SU-DHL-6 (cell line): ENCODE results near the gene MSX2.

Experiments
- H2AFZ ChIP-seq: fragments of 200-600 bp; sonication (generic); 2 replicates; pipeline ENCODE4 v1.6.1; 2014; ENCODE audit warnings: low read depth, mild to moderate bottlenecking, moderate library complexity, mixed read lengths, antibody characterized with exemption, low read length; ENCODE audit not compliant: severe bottlenecking
- H3F3A ChIP-seq: fragments of 200-600 bp; shearing (Covaris generic); 2 replicates; pipeline ENCODE4 v1.6.0; 2016; ENCODE audit warnings: antibody characterized with exemption, mild to moderate bottlenecking; ENCODE audit not compliant: insufficient read depth
- H3K27ac ChIP-seq: fragments of 200-600 bp; sonication (generic); 2 replicates; pipeline ENCODE4 v1.5.1; 2016; ENCODE audit warnings: low read depth, mild to moderate bottlenecking, low read length, moderate library complexity, mixed read lengths
- H3K27me3 ChIP-seq: fragments of 200-600 bp; sonication (generic), shearing (Covaris generic); 2 replicates; pipeline ENCODE4 v1.6.0; 2014; ENCODE audit warnings: mild to moderate bottlenecking, low read length
- H3K36me3 ChIP-seq: fragments of 200-600 bp; sonication (generic); 2 replicates; pipeline ENCODE4 v1.6.1; 2014; ENCODE audit warnings: mild to moderate bottlenecking, low read length, mixed read lengths
- H3K4me2 ChIP-seq: fragments of 300-600, 200-600 bp; shearing (Covaris generic), sonication (generic); 2 replicates; pipeline ENCODE4 v1.6.0; 2014; ENCODE audit warnings: low read length, low read depth, mild to moderate bottlenecking; ENCODE audit not compliant: poor library complexity, severe bottlenecking
- H3K4me3 ChIP-seq: fragments of 200-600 bp; sonication (generic); 2 replicates; pipeline ENCODE4 v1.5.1; 2014; ENCODE audit warnings: antibody characterized with exemption, low read length, mild to moderate bottlenecking, mixed read lengths; ENCODE audit not compliant: insufficient read depth, poor library complexity, severe bottlenecking
- H3K79me2 ChIP-seq: fragments of 200-600 bp; sonication (generic); 2 replicates; pipeline ENCODE4 v1.6.1; 2014; ENCODE audit warnings: mild to moderate bottlenecking, low read length, moderate library complexity; ENCODE audit not compliant: insufficient read depth
- H3K9ac ChIP-seq: fragments of 200-600 bp; sonication (generic); 2 replicates; pipeline ENCODE4 v1.7.0; 2014; ENCODE audit warnings: mild to moderate bottlenecking, low read length
- H3K9me2 ChIP-seq: fragments of 200-600 bp; sonication (generic); replicated peaks from 2 replicates; pipeline ENCODE4 v1.6.1; 2014; ENCODE audit warnings: low read length; ENCODE audit not compliant: insufficient read depth
- H3K9me3 ChIP-seq: fragments of 200-600 bp; sonication (generic); 2 replicates; pipeline ENCODE4 v1.6.1; 2014; ENCODE audit warnings: low read length, mixed read lengths; ENCODE audit not compliant: insufficient read depth
- H4K20me1 ChIP-seq: fragments of 200-600 bp; sonication (generic); 2 replicates; pipeline ENCODE4 v1.6.1; 2014; ENCODE audit warnings: low read depth, mild to moderate bottlenecking, antibody characterized with exemption, low read length, moderate library complexity, mixed read lengths
- EZH2phosphoT487 ChIP-seq: fragments of 200-600 bp; sonication (generic), shearing (Covaris generic); conservative IDR thresholded peaks from 2 replicates; pipeline ENCODE4 v1.6.1; 2018; ENCODE audit warnings: mild to moderate bottlenecking, antibody characterized with exemption, low read length, moderate library complexity, mixed read lengths
- TF ChIP-seq, protein P1 (sequence below): fragments of 200-600 bp; sonication (generic); IDR thresholded peaks from one replicate; pipeline ENCODE4 v1.5.1; 2017; ENCODE audit warnings: antibody characterized with exemption, mild to moderate bottlenecking, low read length, moderate library complexity; ENCODE audit not compliant: insufficient read depth, poor library complexity, severe bottlenecking

The MSX2 gene

DNA sequence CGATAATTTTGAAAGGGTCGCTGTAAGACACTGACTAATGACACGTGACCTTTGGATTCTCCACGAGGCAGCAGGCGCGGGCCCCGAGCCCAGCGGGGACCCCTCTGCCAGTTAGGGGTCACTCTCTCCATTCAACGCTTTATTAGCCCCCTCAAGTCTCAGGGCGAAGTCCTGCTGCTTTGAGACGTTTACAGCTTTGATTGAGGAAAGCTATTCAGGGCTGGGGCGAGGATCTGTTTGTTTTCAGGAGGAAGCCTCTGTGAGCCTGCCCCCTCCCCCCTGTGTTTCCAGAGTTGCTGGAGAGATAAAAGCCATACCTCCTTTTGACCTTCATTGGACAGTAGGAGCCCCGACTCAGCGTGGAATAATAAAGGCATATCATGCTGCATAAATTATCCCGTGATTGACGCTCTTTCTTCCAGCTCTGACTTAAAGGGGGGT, 31.4 kb upstream of the MSX2 start:
- Histone ChIP-seq H3K36me3 (no peaks in the 10 kb centered on the region), H3K9me3 (no peaks in the 10 kb centered on the region), H3K4me3 (no peak overlapping the region), H3K79me2 (no peaks in the 10 kb centered on the region), H3K4me2 (no peak overlapping the region), H4K20me1 (no peaks in the 10 kb centered on the region), H3K9ac (no peak overlapping the region), H3K27me3 (no peaks in the 10 kb centered on the region), H3F3A (no peaks in the 10 kb centered on the region), H3K27ac (no peak overlapping the region), H3K9me2 (no peaks in the 10 kb centered on the region), H2AFZ (no peak overlapping the region)
- TF ChIP-seq EZH2phosphoT487, result no peak
- TF ChIP-seq, protein P1, sequence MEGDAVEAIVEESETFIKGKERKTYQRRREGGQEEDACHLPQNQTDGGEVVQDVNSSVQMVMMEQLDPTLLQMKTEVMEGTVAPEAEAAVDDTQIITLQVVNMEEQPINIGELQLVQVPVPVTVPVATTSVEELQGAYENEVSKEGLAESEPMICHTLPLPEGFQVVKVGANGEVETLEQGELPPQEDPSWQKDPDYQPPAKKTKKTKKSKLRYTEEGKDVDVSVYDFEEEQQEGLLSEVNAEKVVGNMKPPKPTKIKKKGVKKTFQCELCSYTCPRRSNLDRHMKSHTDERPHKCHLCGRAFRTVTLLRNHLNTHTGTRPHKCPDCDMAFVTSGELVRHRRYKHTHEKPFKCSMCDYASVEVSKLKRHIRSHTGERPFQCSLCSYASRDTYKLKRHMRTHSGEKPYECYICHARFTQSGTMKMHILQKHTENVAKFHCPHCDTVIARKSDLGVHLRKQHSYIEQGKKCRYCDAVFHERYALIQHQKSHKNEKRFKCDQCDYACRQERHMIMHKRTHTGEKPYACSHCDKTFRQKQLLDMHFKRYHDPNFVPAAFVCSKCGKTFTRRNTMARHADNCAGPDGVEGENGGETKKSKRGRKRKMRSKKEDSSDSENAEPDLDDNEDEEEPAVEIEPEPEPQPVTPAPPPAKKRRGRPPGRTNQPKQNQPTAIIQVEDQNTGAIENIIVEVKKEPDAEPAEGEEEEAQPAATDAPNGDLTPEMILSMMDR, result no peak

DNA sequence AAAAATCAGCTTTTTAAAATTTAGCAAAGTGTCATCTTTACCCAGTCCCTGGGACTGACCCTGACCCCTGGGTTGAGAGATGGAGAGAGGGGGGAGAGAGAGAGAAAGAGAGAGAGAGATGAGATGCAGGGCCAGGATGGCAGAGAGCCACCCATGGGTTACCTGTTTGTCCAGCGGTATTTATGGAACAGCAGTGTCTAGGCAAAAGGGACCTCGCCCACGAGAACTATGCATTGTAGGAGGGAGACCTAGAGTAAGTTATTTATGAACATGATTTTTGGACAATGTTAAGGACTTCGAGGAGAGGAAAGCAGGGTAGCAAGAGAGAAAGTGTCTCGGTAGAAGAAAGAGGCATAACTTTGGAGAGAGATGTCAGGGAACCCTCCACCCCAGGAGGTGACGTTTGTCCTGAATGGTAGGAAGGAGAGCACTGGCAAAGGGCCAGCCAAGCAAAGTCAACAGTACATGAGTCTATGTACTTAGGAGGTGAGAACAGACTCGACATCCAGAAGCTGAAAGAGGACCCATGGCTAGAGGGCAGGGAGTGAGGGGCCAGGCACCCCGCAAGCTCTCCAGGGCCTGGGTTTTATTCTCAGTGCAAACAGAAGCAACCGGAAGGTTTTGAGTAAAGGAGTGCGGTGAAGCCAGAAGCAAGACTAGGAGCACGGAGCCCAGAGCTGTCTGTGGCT, 30.5 kb upstream of the MSX2 start:
- no peaks in the 10 kb centered on the region for H3K27me3 ChIP-seq
- TF ChIP-seq EZH2phosphoT487, result no peak
- TF ChIP-seq, protein P1, result no peak
- H3K79me2 ChIP-seq, result no peaks in the 10 kb centered on the region
- H3K27ac ChIP-seq, result no peak overlapping the region
- no peak overlapping the region for H3K9ac ChIP-seq
- no peaks in the 10 kb centered on the region for H4K20me1 ChIP-seq
- H3K9me2 ChIP-seq, result no peaks in the 10 kb centered on the region
- no peaks in the 10 kb centered on the region for H3K36me3 ChIP-seq
- H3K9me3 ChIP-seq, result no peaks in the 10 kb centered on the region
- H2AFZ ChIP-seq, result no peak overlapping the region
- no peak overlapping the region for H3K4me2 ChIP-seq
- no peak overlapping the region for H3K4me3 ChIP-seq
- H3F3A ChIP-seq, result no peaks in the 10 kb centered on the region

DNA sequence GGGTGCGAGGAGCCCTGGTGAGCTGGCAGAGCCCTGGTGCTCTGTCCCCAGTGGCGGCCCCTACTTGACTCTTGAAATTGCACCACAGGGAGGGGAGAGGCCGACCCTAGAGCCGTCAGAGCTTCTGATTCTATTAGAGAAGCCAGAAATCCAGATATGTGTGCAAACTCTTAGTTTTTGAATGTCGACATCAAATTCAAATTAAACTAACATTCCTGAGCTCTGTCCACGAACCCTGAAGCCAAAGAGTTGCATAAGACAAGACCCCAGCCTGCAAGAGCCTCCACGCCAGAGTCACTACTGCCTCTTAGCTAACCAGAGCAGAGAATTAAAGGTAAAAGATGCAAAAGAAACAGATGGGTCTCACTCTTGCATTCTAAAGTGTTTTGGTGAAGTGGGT, 29.8 kb upstream of the MSX2 start:
- Histone ChIP-seq H3K36me3 (no peaks in the 10 kb centered on the region), H3K4me2 (no peak overlapping the region), H3K79me2 (no peaks in the 10 kb centered on the region), H3K27ac (no peak overlapping the region), H3K9ac (no peak overlapping the region), H3K9me2 (no peaks in the 10 kb centered on the region), H2AFZ (no peak overlapping the region), H4K20me1 (no peaks in the 10 kb centered on the region), H3K4me3 (no peak overlapping the region), H3K27me3 (no peaks in the 10 kb centered on the region), H3F3A (no peaks in the 10 kb centered on the region), H3K9me3 (no peaks in the 10 kb centered on the region)
- TF ChIP-seq, protein P1, result no peak
- TF ChIP-seq EZH2phosphoT487, result no peak
